GM21390 (cell line): ENCODE data around the gene CDKN2AIP.

Experiments used
- ATAC-seq: cut with Tn5 transposase; IDR thresholded peaks from one replicate; pipeline ENCODE4 v1.9.1; 2021; ENCODE audit not compliant: unreplicated experiment

CDKN2AIP gene

GRCh38 chr4:183485411-183486160, 41.1 kb downstream of the CDKN2AIP start:
- ATAC-seq: no peak

- ATAC-seq: no peak
Measured at GRCh38 chr4:183492791-183493222, 48.4 kb downstream of the CDKN2AIP start.

- ATAC-seq: no peak
Measured at GRCh38 chr4:183493246-183493645, 48.8 kb downstream of the CDKN2AIP start.

GRCh38 chr4:183495184-183495583, 50.7 kb downstream of the CDKN2AIP start:
- ATAC-seq: no peak
